Measurements from ENCODE around the gene HCN3.

- no peak for TF ChIP-seq CTCF (IDR thresholded peaks at IDR 0.05)
- no peak for TF ChIP-seq POLR2AphosphoS5 (IDR thresholded peaks at IDR 0.05)
- TF ChIP-seq POLR2A (IDR thresholded peaks at IDR 0.05), result no peak
Observed at GRCh38 chr1:155287987-155288543, 10.8 kb downstream of the HCN3 start.
